Measurements from ENCODE around the gene PPFIA1.
"Not testable (repeated sequence)": the region's sequence is repeated elsewhere in the genome, so short reads cannot be mapped to it uniquely, and the experiment has no call there.

PPFIA1 gene

DNA sequence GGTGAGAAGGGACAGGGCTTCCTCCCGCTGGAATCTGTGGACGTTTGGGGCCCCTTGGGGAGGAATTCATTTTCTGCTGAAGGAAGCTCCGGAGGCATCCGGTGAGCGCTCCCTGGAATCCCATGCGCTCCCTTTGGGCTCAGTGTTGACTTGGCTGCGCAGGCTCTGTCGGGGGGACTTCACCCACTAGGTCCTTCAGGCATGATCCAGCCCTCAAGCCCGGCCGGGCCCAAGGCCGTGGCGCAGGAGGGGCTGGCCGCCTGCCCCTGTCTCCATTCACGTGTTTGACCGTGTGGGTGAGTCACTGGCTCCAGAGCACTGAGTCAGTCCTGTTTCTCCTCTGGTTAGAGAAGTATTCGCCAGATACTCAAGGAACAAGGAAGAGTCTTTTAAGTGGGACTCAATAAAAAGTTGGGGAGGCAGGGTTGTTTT is 129.2 kb downstream of the PPFIA1 start:
- DNase-seq (ENCODE audit: insufficient read length, low spot score) (peak; percentile 94), FAIRE-seq (peak; percentile 66)
- TF ChIP-seq POLR2A (IDR thresholded peaks at IDR 0.05; ENCODE audit: low read depth, low read length): peak; percentile 48; the same call in 1 of the 2 replicates

DNA sequence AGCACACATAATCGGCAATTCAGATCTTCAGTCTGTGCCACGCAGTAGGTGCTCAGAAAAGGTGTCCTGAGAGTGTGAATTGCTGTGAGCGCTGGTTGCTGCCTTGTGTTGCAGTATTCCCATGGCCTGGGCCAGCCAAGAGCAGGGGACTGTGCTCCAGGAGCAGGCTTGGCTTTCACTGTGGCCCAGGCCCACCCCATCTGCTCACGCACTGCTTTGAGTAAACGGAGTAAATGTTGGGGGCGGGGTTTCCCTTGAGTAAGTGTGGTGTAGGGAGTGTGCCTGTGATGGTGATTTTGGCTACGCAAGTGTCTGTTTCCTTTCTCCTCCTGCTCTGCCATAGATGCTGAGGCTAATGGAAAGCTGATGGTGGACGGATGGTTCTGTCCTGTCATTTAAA is 130.2 kb downstream of the PPFIA1 start:
- no peak for FAIRE-seq
- no peak for TF ChIP-seq POLR2A (IDR thresholded peaks at IDR 0.05; ENCODE audit: low read depth, low read length)
- DNase-seq (ENCODE audit: insufficient read length, low spot score): no peak

DNA sequence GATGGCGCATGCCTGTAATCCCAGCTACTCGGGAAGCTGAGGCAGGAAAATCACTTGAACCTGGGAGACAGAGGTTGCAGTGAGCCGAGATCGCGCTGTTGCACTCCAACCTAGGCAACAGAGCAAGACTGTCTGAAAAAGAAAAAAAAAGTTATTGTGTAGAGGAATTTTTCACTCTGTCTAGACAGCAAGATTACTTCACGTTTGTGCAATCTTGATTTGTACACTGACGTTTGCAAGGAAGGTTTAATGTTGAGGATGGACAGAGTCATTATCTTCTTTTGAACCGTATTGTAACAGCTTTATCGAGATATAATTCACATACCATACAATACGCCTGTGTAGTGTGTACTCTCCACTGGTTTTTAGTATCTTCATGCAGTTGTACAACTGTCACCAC is 131.5 kb downstream of the PPFIA1 start:
- DNase-seq (ENCODE audit: insufficient read length, low spot score): no peak
- TF ChIP-seq POLR2A (IDR thresholded peaks at IDR 0.05; ENCODE audit: low read depth, low read length): no peak

DNA sequence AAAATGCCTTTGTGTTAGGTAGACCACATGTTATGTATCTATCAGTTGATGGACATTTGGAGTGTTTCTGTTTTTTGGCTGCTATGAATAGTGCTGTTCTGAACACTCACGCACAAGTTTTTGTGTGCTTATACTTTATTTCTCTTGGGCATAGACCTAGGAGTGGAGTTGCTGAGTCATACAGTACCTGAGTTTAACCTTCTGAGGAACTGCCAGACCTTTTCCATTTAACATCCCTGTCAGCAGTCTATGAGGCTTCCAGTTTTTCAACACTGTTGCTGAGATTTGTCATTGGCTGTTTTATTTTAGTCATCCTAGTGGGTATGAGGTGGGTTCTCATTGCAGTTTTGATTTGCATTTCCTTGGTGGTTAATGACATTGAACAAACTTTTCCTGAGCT is 132.2 kb downstream of the PPFIA1 start:
- TF ChIP-seq POLR2A (IDR thresholded peaks at IDR 0.05; ENCODE audit: low read depth, low read length): no peak
- DNase-seq (ENCODE audit: insufficient read length, low spot score): no peak
- no peak for FAIRE-seq

More for the DNA sequence above, 131.5 kb downstream of the PPFIA1 start:
- FAIRE-seq: no peak

DNA sequence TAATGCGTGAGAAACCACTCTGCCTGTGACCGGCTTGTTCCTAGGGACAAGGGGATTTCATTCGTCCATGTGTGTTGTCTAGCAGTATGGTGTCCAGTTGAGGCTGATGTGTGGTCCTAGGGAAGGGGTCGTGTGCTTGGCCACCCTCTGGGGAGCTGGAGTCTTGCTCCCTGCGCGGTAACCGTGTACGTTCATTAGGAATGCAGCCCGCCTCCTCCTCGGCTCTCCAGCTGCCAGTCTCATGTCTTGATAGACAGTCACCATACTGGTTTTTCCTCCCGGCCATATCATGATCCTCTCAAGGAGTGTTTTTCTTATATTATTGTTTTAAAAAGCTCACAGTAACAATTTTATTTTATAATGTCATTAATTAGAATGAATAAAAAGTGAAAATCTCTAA is 133.8 kb downstream of the PPFIA1 start:
- FAIRE-seq: no peak
- DNase-seq (ENCODE audit: insufficient read length, low spot score): no peak
- no peak for TF ChIP-seq POLR2A (IDR thresholded peaks at IDR 0.05; ENCODE audit: low read depth, low read length)

DNA sequence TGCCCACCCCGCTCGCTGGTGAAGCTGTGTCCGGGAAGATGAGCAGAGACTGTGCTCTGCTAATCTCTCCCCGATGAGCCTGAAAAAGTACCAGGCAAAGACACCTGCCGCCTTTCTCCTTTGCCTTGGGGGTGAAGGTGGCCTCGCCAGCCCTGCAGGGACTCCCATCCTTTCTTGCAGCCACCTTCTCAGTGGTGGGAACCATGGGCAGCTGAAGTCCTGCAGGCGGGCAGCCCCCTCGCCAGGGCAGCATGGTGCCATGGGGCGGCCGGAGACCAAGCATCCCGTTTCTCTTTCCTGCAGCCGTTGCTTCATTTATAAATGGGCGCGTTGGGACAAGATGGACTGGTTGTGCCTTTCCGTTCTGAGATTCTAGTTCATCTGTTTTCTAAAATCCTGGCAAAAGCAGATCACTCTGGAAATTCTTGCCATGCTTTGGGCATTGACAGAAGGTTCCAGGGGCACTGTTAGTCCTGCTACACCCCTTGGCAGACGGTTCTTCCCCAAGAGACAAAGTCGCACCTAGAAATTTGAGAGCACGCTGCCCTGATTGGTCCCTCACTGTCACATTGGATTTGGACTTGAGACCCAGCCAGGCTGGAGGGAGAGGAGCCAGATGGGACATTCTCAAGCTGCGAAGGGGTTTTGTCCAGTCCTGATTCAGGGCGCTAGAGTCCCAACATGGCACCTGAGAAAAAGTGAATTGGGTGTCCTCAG is 135.3 kb downstream of the PPFIA1 start:
- no peak for TF ChIP-seq POLR2A (IDR thresholded peaks at IDR 0.05; ENCODE audit: low read depth, low read length)
- FAIRE-seq: no peak
- no peak for DNase-seq (ENCODE audit: insufficient read length, low spot score)

DNA sequence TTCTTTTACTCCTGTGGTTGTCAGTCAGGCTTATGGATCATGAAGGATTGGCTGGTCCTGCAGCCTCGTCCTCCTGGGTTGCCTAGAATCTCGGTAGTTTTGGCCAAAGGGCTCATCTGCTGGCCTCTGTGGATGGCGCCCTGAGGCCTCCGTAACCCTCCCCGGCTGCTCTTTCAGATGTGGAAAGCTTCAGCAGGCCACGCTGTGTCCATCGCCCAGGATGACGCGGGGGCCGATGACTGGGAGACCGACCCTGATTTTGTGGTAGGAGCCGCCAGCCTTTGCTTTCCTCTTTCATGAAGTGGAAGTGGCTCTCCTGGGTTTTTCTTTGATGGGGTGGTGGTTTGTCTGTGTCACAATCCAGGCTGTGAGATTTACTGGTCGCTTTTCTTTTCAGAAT is 136.6 kb downstream of the PPFIA1 start:
- FAIRE-seq: no peak
- TF ChIP-seq POLR2A (IDR thresholded peaks at IDR 0.05; ENCODE audit: low read depth, low read length): no peak
- no peak for DNase-seq (ENCODE audit: insufficient read length, low spot score)

DNA sequence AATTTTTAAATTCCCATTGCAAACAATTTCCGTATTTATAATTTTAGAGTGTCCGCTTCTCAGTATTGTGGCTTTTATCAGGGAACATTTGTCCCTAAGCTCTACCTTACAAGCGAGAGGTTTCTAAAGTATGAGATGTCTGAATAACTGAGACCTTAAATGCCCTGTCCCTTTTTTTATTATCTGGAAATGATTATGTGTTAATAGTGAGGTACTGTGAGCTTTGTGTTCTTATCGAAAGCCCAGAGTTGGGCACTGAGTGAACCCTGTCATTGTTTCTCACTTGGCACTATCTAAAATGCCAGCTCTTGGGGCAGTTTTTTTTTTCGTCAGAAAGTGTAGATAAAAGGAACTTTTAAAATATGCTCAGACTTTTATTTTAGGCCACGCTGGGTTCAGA is 137.3 kb downstream of the PPFIA1 start:
- DNase-seq (ENCODE audit: insufficient read length, low spot score) (no peak), FAIRE-seq (no peak)
- no peak for TF ChIP-seq POLR2A (IDR thresholded peaks at IDR 0.05; ENCODE audit: low read depth, low read length)

DNA sequence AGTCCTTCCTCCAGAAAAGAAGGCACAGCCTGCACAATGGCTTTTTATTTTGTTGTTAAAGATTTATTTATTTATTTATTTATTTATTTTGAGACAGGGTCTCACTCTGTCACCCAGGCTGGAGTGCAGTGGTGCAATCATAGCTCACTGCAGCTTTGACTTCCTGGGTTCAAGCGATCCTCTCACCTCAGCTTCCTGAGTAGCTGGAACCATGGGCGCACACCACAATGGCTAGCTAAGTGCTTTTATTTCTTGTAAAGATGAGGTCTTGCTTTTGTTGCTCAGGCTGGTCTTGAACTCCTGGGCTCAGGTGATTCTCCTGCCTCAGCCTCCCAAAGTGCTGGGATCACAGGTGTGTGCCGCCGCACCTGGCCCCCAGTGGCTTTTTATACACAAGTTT is 137.8 kb downstream of the PPFIA1 start:
- not testable (repeated sequence) for FAIRE-seq; DNase-seq (ENCODE audit: insufficient read length, low spot score)

DNA sequence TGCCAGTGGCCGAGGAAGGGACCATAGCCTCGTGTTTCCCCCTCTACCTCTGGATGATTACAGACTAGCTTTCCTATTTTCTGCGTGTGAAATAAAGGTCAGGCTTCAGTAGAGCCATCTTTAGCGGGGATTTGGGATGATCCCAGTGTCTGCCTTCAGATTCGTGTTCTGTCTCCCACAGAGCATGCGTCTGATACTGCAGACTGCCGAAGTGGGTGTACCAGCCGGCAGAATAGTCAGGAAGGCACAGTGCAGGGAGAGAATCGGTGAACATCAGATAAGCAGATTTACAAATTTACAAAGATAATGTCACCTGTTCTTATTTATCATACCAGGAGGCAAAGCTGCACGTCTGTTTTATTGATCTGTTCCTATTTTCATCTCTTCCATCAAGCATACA is 138.9 kb downstream of the PPFIA1 start:
- TF ChIP-seq POLR2A (IDR thresholded peaks at IDR 0.05; ENCODE audit: low read depth, low read length): no peak
- FAIRE-seq: no peak

DNA sequence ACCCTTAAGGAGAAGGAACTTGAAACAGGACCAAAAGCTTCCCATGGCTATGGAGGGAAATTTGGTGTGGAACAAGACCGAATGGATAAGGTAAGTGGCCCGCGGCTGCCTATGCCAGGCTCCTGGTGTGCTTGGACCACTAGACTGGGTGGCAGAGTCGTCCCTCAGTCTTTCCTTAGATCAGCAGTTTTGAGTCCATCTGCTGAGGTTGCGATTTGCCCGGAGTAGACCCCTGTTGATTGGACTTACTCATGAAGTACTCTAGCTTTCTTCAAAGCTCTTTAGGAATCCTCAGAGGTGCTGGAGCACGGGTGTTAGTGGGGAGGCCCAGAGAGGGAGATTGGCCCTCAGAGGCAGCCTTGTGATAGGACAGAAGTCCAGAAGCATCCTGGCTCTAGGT is 139.4 kb downstream of the PPFIA1 start:
- FAIRE-seq: no peak
- DNase-seq (ENCODE audit: insufficient read length, low spot score): no peak
- TF ChIP-seq POLR2A (IDR thresholded peaks at IDR 0.05; ENCODE audit: low read depth, low read length): no peak

More for the DNA sequence above, 138.9 kb downstream of the PPFIA1 start:
- no peak for DNase-seq (ENCODE audit: insufficient read length, low spot score)

DNA sequence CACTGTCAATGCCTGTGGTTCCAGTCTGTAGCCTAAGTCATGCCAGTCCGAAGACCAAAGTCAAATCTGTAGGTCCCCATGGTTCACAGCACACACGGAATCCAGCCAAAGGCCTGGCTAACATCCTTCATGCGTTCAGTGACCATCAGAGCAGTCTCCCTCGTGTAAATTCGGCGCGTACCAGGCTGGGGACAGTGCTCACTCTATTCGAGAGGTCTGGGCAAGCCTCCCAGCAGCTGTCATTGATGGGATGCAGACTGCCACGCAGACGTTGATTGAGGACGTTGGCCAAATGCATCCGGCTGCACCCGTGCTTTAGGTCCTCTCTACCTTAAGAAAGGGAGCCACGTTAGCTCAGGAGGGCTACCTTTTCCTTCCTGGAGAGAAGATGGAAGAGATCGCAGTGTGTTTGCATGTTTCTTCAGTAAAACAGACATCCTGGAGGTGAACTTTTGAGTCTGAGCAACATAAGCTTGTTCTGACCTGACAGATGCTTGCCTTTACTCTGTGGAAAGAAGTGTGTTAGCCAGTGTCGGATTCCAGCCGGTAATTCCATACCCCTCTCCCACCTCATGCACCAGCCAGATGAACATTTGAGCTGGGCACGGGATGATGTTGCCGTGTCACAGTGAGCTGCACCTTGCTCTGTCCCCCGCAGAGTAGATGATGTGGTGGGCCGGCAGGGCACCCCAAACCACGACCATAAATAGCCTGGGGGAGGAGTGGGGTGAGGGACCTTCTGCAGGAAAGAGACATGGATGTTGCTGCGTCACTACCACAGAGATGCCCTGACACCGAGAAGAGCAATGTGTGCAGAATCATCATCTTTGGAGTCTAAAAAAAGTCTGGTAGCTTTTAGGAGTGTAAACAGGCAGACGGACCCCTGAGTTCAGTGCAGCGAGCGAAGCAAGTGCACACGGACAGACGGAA is 140.1 kb downstream of the PPFIA1 start:
- TF ChIP-seq POLR2A (IDR thresholded peaks at IDR 0.05; ENCODE audit: low read depth, low read length): no peak
- no peak for FAIRE-seq

DNA sequence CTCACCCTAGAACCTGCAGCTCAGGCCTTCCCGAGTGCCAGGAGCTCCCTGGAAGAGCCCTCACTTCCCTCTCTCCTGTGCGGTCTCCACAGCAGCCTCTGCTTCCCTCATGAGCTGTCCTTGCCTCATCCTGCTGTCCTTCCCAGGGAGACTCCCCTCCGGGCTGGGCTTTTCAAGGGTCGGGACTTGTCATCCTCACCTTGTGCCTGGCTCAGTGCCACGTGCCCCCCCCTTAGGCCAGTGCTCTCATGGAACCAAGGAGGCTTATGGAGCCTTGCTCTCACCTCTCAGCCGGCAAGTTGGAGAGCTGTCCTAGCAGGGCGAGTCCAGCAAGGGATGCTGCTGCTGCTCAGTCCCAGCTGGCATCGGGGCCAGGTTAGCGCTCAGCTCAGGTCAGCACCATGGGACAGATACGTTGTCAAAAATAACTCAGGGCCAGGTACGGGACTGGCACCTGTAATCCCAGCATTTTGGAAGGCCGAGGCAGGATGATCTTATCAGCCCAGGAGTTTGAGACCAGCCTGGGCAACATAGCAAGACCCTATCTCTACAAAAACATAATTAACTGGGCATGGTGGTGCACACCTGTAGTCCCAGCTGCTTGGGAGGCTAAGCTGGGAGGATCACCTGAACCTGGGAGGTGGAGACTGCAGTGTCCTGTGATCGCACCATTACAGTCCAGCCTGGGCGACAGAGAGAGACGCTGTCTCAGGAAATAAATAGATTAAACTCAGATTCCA is 141.4 kb downstream of the PPFIA1 start:
- FAIRE-seq (no peak), DNase-seq (ENCODE audit: insufficient read length, low spot score) (no peak)
- no peak for TF ChIP-seq POLR2A (IDR thresholded peaks at IDR 0.05; ENCODE audit: low read depth, low read length)

More for the DNA sequence above, 140.1 kb downstream of the PPFIA1 start:
- DNase-seq (ENCODE audit: insufficient read length, low spot score): no peak

DNA sequence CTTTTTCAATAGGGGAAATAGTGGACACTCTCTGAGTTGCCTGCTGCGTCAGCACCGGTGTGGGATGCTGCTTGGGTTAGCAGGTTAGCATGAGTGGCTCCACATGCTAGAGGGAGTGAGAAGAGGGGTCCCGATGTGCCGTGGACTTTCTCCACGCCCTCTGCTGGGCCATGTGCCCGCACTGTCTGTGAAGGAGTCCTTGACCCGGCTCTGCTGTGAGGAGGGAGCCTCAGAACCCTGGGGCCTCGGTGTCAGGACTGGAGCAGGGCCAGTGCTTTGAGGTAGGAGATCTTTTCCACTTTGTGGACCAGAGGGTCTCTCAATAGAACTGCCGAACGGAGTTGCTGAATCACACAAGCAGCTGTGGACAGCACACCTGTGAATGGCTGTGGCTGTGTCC is 142.7 kb downstream of the PPFIA1 start:
- no peak for FAIRE-seq
- no peak for DNase-seq (ENCODE audit: insufficient read length, low spot score)
- no peak for TF ChIP-seq POLR2A (IDR thresholded peaks at IDR 0.05; ENCODE audit: low read depth, low read length)
